Endothelial cell of umbilical vein (primary cell): ENCODE data around the gene C10orf143.

Experiments used
- CTCF ChIP-seq, 2 donors: IDR thresholded peaks; 1 replicate in 1 of 2; 2 replicates in 1 of 2; pipeline ENCODE4 v1.5.1; 2011; ENCODE audit warnings: low read length in 2 of 2, mild to moderate bottlenecking in 2 of 2, moderate library complexity in 2 of 2, control low read depth in 1 of 2, inconsistent platforms in 1 of 2, low read depth in 1 of 2; ENCODE audit not compliant: insufficient read depth in 1 of 2; ENCODE audit errors: extremely low read depth in 1 of 2
- POLR2AphosphoS5 ChIP-seq: IDR thresholded peaks from 2 replicates; pipeline ENCODE4 v1.6.1; 2012; ENCODE audit warnings: low read depth, mild to moderate bottlenecking, control low read depth, low read length, moderate library complexity; ENCODE audit not compliant: insufficient read depth

DNA sequence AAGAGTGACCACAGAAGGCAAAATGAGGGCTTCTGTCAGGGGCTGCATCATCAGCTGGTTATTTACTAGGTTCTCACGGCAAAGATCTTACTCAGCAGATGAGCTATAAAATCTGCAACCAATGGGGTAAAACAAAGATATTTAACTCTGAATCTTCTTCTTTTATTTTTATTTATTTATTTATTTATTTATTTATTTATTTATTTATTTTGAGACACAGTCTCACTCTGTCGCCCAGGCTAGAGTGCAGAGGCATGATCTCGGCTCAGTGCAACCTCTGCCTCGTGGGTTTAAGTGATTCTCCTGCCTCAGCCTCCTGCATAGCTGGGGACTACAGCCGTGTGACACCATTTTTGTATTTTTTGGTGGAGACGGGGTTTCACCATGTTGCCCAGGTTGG, 11.3 kb downstream of the C10orf143 start:
- TF ChIP-seq POLR2AphosphoS5, result no peak
- no peak for TF ChIP-seq CTCF (IDR thresholded peaks at IDR 0.05; ENCODE audit: extremely low read depth in 1 of 2, insufficient read depth in 1 of 2, low read depth in 1 of 2, low read length in 2 of 2)
